Breast epithelium (tissue), 4 donors: ENCODE measurements around the gene COL6A2. TPM values are rescaled to one million over a fixed set of nuclear protein-coding genes. Genes with fewer than 3 reads are reported as not detected.

ENCODE experiments used
- DNase-seq, 2 donors: peaks; one replicate each; pipeline ENCODE4 v3.0.0-alpha.2; 2019; ENCODE audit warnings: low spot score in 2 of 2
- H3K27ac ChIP-seq, 2 donors: fragments of 200-600 bp; sonication (generic) in 1 of 2; one replicate each; pipeline ENCODE4 v1.5.1; 2016 to 2019; ENCODE audit warnings: mild to moderate bottlenecking in 1 of 2
- H3K27me3 ChIP-seq, 2 donors: fragments of 200-600 bp; sonication (generic) in 1 of 2; one replicate each; pipeline versions ENCODE4 v1.5.1 to v1.6.0; 2017 to 2019; ENCODE audit warnings: control low read depth in 1 of 2, mild to moderate bottlenecking in 1 of 2
- H3K36me3 ChIP-seq: fragments of 200-600 bp; one replicate; pipeline ENCODE4 v1.5.1; 2019
- H3K4me1 ChIP-seq, 2 donors: fragments of 200-600 bp; sonication (generic); one replicate each; pipeline ENCODE4 v1.5.1; 2016 to 2019; ENCODE audit warnings: control low read depth in 1 of 2
- H3K4me3 ChIP-seq, 3 donors: fragments of 200-600 bp; sonication (generic); 1 replicate in 2 of 3; 2 replicates in 1 of 3; pipeline ENCODE4 v1.5.1; 2016 to 2019; ENCODE audit warnings: mild to moderate bottlenecking in 3 of 3, moderate library complexity in 2 of 3
- H3K9me3 ChIP-seq, 2 donors: fragments of 200-600 bp; sonication (generic) in 1 of 2; one replicate each; pipeline ENCODE4 v1.5.1; 2016 to 2019; ENCODE audit warnings: control low read depth in 1 of 2
- POLR2A ChIP-seq: fragments of 450-650 bp; IDR thresholded peaks from one replicate; pipeline ENCODE4 v1.6.1; 2016; ENCODE audit warnings: antibody characterized with exemption, mild to moderate bottlenecking, moderate library complexity
- POLR2AphosphoS5 ChIP-seq, 3 donors: sonication (generic); formaldehyde crosslinking; IDR thresholded peaks; one replicate each; pipeline ENCODE4 v1.6.1; 2017; ENCODE audit warnings: antibody characterized with exemption in 3 of 3
- intact Hi-C: fragments of 100-400 bp; cut with DNase I; formaldehyde crosslinking; loops from one replicate; pipeline ENCODE4 v1.15.1; 2023; ENCODE audit warnings: low total_unique reads
- total RNA-seq, 3 donors: library from RNA; depleted of rRNA; stranded (reverse); fragments of >200 nt; gene quantifications; one replicate each; pipeline ENCODE4 v1.1.0, GENCODE V29; 2016
- TF ChIP-seq, protein P1 (sequence below), 3 donors: fragments of 450-650 bp; IDR thresholded peaks; one replicate each; pipeline ENCODE4 v1.5.1; 2016 to 2017; ENCODE audit warnings: antibody characterized with exemption in 3 of 3, mild to moderate bottlenecking in 3 of 3, moderate library complexity in 3 of 3

The COL6A2 gene
- total RNA-seq, 3 donors from 2014 or later: 177 to 1,266 (median 418) TPM

DNA sequence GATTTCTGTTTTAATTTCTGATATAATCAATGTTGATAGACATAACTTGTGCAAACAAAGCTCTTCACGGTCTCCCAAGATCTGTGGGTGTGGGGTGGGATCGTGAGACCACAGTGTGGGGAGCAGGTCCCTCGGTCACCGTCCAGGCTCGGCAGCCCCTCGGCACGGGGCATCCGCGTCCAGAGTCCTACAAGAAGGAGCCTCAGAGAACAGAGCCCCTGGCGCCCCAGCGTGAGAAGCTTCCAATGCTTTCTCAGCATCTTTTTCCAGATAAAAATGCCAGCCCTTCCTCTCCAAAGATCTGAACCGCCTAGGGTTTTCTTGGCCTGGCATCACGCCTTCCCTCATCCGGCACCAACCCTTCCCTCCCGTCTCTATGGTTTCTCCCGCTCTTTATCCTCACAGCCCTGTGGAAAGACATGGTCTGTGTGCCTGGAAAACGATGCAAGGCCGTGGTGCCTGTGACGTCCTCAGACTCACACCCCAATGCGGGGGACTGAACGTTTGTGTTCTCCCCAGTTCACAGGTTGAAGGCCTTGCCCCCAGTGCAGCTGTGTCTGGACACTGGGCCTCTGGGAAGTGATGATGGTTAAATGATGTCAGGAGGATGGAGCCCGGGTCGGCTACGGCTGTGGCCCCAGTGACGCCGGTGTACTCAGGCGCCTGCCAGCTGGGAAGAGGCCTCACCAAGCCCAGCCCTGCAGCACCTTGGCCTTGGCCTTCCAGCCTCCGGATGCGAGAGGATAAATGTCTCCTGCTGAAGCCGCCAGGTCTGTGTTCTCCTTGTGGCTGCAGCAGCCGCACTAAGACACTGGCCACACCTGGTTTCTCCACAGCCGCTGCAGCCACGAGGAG is 45.9 kb upstream of the COL6A2 start:
- Histone ChIP-seq H3K9me3 (no peaks in the 10 kb centered on the region), H3K36me3 (no peaks in the 10 kb centered on the region), H3K27me3 (peaks cover 0 to 2% of the 10 kb centered on the region in 2 donors), H3K27ac (no peak overlapping the region), H3K4me1 (peaks cover 12 to 14% of the 10 kb centered on the region in 2 donors), H3K4me3 (no peak overlapping the region)
- intact Hi-C loops: no loop called here
- no peak for DNase-seq
- TF ChIP-seq POLR2A: no peak
- TF ChIP-seq, protein P1, sequence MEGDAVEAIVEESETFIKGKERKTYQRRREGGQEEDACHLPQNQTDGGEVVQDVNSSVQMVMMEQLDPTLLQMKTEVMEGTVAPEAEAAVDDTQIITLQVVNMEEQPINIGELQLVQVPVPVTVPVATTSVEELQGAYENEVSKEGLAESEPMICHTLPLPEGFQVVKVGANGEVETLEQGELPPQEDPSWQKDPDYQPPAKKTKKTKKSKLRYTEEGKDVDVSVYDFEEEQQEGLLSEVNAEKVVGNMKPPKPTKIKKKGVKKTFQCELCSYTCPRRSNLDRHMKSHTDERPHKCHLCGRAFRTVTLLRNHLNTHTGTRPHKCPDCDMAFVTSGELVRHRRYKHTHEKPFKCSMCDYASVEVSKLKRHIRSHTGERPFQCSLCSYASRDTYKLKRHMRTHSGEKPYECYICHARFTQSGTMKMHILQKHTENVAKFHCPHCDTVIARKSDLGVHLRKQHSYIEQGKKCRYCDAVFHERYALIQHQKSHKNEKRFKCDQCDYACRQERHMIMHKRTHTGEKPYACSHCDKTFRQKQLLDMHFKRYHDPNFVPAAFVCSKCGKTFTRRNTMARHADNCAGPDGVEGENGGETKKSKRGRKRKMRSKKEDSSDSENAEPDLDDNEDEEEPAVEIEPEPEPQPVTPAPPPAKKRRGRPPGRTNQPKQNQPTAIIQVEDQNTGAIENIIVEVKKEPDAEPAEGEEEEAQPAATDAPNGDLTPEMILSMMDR (IDR thresholded peaks at IDR 0.05): no peak

DNA sequence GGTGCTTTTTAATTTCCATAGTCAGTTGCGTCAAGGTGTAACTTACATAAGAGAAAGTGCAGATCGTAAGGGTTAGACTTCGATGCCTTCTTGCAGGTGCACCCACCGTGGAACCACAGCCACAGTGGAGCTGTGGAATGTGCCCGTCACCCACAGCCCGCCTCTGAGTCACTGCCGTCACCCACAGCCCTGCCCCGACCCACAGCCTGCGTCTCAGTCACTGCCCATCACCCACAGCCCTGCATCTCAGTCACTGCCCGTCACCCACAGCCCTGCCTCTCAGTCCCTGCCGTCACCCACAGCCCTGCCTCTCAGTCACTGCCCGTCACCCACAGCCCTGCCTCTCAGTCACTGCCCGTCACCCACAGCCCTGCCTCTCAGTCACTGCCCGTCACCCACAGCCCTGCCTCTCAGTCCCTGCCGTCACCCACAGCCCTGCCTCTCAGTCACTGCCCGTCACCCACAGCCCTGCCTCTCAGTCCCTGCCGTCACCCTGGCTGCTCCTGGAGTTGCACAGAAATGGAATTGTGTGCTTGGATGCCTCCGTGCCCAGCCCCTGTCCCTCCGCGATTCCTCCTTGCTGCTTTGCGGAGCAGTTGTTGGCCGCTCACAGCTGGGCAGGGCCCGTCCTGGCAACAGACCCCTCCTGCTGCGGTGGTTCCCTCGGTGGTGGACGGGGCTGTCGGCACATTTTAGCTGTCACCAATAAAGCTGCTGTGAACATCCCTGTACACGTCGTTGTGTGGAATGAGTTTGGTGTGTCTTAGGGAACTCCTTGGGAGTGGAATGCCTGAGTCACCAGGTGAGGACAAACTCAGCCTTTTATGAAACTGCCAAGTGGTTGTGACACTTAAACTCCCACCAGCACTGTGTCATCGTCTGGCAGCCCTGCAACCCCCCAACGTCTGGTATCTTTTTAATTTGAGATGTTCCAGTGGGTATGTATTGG is 44.9 kb upstream of the COL6A2 start:
- H3K4me1 ChIP-seq: peaks cover 12 to 15% of the 10 kb centered on the region in 2 donors
- intact Hi-C loops: no loop called here

DNA sequence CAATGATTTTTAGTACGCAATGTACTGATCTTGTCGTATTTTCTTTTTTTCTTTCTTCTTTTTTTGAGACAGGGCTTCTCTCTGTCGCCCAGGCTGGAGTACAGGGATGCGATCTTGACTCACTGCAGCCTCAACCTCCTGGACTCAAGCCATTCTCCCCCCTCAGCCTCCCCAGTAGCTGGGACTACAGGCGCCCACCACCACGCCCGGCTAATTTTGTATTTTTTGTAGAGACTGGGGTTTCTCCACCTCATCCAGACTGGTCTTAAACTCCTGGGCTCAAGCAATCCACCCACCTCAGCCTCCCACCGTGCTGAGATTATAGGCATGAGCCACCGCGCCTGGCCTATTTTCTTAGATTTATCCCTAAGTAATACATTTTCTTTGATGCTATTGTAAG is 43.9 kb upstream of the COL6A2 start:
- intact Hi-C loops: no loop called here
- peaks cover 0 to 2% of the 10 kb centered on the region in 2 donors for H3K27me3 ChIP-seq
- no peak overlapping the region for H3K4me3 ChIP-seq
- H3K36me3 ChIP-seq: no peaks in the 10 kb centered on the region
- no peak for TF ChIP-seq POLR2AphosphoS5 (IDR thresholded peaks at IDR 0.05)
- TF ChIP-seq, protein P1 (IDR thresholded peaks at IDR 0.05): no peak
- no peak for TF ChIP-seq POLR2A
- no peak for DNase-seq
- peak overlapping the region; percentile 42 to 95 for H3K27ac ChIP-seq
- no peaks in the 10 kb centered on the region for H3K9me3 ChIP-seq
- peaks cover 9 to 10% of the 10 kb centered on the region in 2 donors for H3K4me1 ChIP-seq

More for the DNA sequence above, 44.9 kb upstream of the COL6A2 start:
- peak overlapping the region in 1 of 2 donors; percentile 25 for H3K27ac ChIP-seq
- H3K27me3 ChIP-seq: peaks cover 0 to 2% of the 10 kb centered on the region in 2 donors
- no peaks in the 10 kb centered on the region for H3K36me3 ChIP-seq
- peak in 1 of 3 donors; percentile 42 for TF ChIP-seq POLR2AphosphoS5 (IDR thresholded peaks at IDR 0.05)
- TF ChIP-seq, protein P1 (IDR thresholded peaks at IDR 0.05): no peak
- TF ChIP-seq POLR2A: no peak
- no peak overlapping the region for H3K4me3 ChIP-seq
- H3K9me3 ChIP-seq: no peaks in the 10 kb centered on the region
- peak in 1 of 2 donors; percentile 68 for DNase-seq

DNA sequence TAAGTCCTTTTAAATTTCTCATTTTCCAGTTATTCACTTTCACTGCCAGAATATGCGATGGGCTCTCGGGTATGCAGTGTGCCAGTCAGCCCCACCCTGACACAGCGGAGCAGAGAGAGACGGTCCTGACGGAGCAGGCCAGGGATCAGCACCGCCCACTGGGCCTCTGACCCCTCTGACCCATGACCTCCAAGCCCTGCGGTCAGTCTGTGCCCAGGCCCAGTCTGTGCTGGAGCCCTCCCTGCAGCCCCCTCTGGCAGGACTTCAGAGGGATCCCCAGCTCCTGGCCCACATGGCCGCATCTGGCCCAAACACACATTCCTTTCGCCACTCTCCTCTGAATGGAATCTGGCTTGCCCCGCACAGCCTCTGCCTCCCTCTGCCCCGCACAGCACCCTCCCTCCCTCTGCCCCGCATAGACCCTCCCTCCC is 43.4 kb upstream of the COL6A2 start:
- no peak for DNase-seq
- no peak overlapping the region for H3K4me3 ChIP-seq
- H3K4me1 ChIP-seq: peaks cover 9% of the 10 kb centered on the region in 2 donors
- H3K36me3 ChIP-seq: no peaks in the 10 kb centered on the region
- peaks cover 0 to 2% of the 10 kb centered on the region in 2 donors for H3K27me3 ChIP-seq
- H3K9me3 ChIP-seq: no peaks in the 10 kb centered on the region
- peak overlapping the region; percentile 42 to 95 for H3K27ac ChIP-seq
- TF ChIP-seq POLR2A (no peak), POLR2AphosphoS5 (IDR thresholded peaks at IDR 0.05) (no peak)
- TF ChIP-seq, protein P1 (IDR thresholded peaks at IDR 0.05): no peak
- intact Hi-C loops: no loop called here
